ENCODE measurements around the gene SSPN.

DNA sequence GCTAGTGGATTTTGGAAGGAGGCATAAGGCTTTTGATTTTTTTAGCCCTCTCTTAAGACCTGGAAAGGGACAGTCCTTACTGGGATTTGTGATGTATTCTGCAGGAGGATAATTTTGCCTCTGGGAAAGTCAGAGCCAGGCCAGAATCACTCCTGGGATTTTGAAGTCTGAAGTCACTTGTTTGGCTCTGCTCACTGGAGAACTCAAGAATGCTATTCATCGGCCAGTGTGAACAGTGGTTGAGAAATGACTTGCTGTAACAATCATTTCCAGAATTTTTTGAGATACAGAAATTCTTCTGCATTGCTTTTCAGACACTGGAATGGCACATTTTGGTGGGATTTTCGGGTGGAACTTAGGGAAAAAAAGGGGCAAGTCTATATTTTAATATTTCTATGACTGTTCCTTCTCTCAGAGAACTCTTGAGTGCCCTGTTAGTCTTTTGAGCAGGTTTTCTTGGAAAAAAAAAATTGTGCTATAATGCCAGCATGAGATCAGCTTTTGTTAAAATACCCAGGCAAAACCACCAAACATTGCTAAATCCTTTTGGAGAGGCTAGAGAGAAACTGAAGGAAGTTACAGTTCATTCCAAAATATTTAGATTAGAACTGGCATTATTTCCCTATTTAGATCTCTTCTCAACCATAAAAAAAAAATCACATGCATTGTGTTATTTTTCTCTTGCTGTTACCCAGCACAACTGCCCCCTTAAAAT, 44.5 kb upstream of the SSPN start:
- TF ChIP-seq POLR2A (IDR thresholded peaks at IDR 0.05) = no peak
- TF ChIP-seq, protein P1, sequence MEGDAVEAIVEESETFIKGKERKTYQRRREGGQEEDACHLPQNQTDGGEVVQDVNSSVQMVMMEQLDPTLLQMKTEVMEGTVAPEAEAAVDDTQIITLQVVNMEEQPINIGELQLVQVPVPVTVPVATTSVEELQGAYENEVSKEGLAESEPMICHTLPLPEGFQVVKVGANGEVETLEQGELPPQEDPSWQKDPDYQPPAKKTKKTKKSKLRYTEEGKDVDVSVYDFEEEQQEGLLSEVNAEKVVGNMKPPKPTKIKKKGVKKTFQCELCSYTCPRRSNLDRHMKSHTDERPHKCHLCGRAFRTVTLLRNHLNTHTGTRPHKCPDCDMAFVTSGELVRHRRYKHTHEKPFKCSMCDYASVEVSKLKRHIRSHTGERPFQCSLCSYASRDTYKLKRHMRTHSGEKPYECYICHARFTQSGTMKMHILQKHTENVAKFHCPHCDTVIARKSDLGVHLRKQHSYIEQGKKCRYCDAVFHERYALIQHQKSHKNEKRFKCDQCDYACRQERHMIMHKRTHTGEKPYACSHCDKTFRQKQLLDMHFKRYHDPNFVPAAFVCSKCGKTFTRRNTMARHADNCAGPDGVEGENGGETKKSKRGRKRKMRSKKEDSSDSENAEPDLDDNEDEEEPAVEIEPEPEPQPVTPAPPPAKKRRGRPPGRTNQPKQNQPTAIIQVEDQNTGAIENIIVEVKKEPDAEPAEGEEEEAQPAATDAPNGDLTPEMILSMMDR (IDR thresholded peaks at IDR 0.05) = no peak
